IPS-20b (cell line): Measurements from ENCODE around the gene TIGD3.
"Not testable (repeated sequence)": the region's sequence is repeated elsewhere in the genome, so short reads cannot be mapped to it uniquely, and the experiment has no call there.

Source experiments
- H3K27ac ChIP-seq: one replicate; pipeline ENCODE4 v1.5.1; 2013; ENCODE audit warnings: low read length
- H3K27me3 ChIP-seq: 2 replicates; pipeline ENCODE4 v1.6.1; 2013; ENCODE audit warnings: mild to moderate bottlenecking, low read length, inconsistent platforms; ENCODE audit not compliant: insufficient read depth
- H3K36me3 ChIP-seq: 2 replicates; pipeline ENCODE4 v1.6.1; 2013; ENCODE audit warnings: low read depth, mild to moderate bottlenecking, inconsistent platforms, low read length, moderate library complexity; ENCODE audit not compliant: insufficient read depth
- H3K4me1 ChIP-seq: 2 replicates; pipeline ENCODE4 v1.6.1; 2013; ENCODE audit warnings: mild to moderate bottlenecking, control low read depth, inconsistent platforms, low read length, moderate library complexity; ENCODE audit not compliant: insufficient read depth
- H3K4me3 ChIP-seq: 2 replicates; pipeline ENCODE4 v1.5.1; 2013; ENCODE audit warnings: mild to moderate bottlenecking, low read length, inconsistent platforms
- H3K9ac ChIP-seq: 2 replicates; pipeline ENCODE4 v1.6.1; 2013; ENCODE audit warnings: low read depth, mild to moderate bottlenecking, inconsistent platforms, low read length, moderate library complexity
- H3K9me3 ChIP-seq: 2 replicates; pipeline ENCODE4 v1.6.1; 2013; ENCODE audit warnings: mild to moderate bottlenecking, low read depth, low read length, inconsistent platforms; ENCODE audit not compliant: insufficient read depth

TIGD3 gene

GRCh38 chr11:65330544-65330943 lies 24.0 kb upstream of the TIGD3 start:
- no peaks in the 10 kb centered on the region for H3K36me3 ChIP-seq
- no peak overlapping the region for H3K9ac ChIP-seq
- peaks cover 8% of the 10 kb centered on the region for H3K4me1 ChIP-seq
- H3K4me3 ChIP-seq, result no peak overlapping the region
- H3K27me3 ChIP-seq, result peaks cover 6% of the 10 kb centered on the region
- H3K9me3 ChIP-seq, result no peaks in the 10 kb centered on the region
- no peak overlapping the region for H3K27ac ChIP-seq

GRCh38 chr11:65332591-65332990 lies 22.0 kb upstream of the TIGD3 start:
- not testable (repeated sequence) for H3K36me3 ChIP-seq, H3K27ac ChIP-seq, H3K4me3 ChIP-seq, H3K4me1 ChIP-seq, H3K9ac ChIP-seq, H3K9me3 ChIP-seq, H3K27me3 ChIP-seq

DNA sequence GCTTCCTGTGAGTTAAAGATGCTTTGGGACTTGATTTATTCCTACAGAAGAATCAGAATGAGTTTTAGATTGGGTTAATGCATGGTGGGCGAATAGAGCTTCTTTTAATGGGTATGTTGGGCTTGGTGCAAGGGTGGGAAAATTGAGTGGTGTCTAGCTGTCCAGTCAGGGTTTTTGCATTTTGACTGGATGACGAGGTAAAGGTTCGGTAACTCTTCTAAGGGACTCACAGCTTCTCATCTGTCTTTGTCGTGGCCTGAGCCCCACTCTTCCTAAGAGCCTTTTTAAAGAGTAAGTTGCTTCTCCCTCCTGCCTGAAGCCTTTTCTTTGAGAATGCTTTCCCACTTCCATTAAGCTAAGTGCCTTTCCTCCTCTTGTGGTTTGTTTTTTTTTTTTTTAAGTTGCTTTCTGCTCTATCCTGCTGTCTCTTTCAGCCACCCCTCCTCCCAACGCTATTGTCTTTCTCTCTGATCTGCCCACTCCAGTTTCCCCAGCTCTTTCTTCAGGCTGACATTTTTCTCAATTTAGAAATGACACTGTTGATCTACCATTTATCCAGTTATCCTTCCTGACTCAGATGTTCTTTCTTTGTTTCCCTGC lies 19.8 kb upstream of the TIGD3 start:
- no peaks in the 10 kb centered on the region for H3K27me3 ChIP-seq
- H3K4me3 ChIP-seq, result peak overlapping the region; percentile 89
- H3K36me3 ChIP-seq, result peaks cover 15% of the 10 kb centered on the region
- no peaks in the 10 kb centered on the region for H3K9me3 ChIP-seq
- H3K9ac ChIP-seq, result peak overlapping the region; percentile 96
- no peak overlapping the region for H3K27ac ChIP-seq
- peaks cover 8% of the 10 kb centered on the region for H3K4me1 ChIP-seq

DNA sequence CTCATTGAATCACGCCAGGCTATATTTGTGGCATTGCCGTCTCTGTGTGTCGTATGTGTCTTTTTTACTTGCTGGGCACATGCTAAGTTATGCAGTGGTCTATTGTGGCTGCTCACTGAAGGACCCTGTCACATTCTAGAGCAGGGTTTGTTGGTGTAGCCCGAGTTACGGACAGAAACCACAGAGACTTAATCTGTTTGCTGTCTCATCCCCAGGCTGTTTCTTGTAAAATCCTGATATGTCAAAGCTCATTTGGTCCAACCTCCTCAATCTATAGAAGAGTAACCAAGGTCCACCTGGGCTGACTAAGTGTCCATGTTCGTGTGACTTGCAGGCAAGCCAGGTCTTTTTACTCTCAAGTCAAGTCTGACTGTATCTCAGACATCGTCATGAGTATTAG lies 15.9 kb upstream of the TIGD3 start:
- Histone ChIP-seq H3K27me3 (no peaks in the 10 kb centered on the region), H3K4me1 (peaks cover 8% of the 10 kb centered on the region), H3K36me3 (peaks cover 54% of the 10 kb centered on the region), H3K9me3 (no peaks in the 10 kb centered on the region), H3K4me3 (no peak overlapping the region), H3K9ac (no peak overlapping the region), H3K27ac (no peak overlapping the region)

DNA sequence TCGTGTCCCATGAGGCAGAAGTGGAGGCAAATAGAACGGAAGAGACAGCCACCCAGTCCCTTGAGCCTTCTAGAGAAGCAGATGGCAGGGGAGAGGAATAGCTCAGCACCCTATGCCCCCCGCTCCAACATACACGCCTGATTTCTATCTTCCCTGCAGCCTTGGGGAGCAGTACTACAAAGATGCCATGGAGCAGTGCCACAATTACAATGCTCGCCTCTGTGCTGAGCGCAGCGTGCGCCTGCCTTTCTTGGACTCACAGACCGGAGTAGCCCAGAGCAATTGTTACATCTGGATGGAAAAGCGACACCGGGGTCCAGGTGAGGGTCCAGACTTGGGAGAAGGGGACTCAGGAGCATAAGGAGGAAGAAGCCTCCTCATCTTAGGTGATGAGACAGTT lies 14.3 kb upstream of the TIGD3 start:
- Histone ChIP-seq H3K4me3 (no peak overlapping the region), H3K36me3 (peaks cover 69% of the 10 kb centered on the region), H3K4me1 (peaks cover under 1% of the 10 kb centered on the region; the same call in 1 of the 2 replicates), H3K27me3 (no peaks in the 10 kb centered on the region), H3K9me3 (no peaks in the 10 kb centered on the region), H3K9ac (no peak overlapping the region), H3K27ac (no peak overlapping the region)

- H3K27ac ChIP-seq, result no peak overlapping the region
- H3K4me3 ChIP-seq, result no peak overlapping the region
- H3K9ac ChIP-seq, result no peak overlapping the region
- no peaks in the 10 kb centered on the region for H3K27me3 ChIP-seq
- no peaks in the 10 kb centered on the region for H3K4me1 ChIP-seq
- H3K36me3 ChIP-seq, result peaks cover 86% of the 10 kb centered on the region
- no peaks in the 10 kb centered on the region for H3K9me3 ChIP-seq
These were observed 12.7 kb upstream of the TIGD3 start for GRCh38 chr11:65341856-65342255.

DNA sequence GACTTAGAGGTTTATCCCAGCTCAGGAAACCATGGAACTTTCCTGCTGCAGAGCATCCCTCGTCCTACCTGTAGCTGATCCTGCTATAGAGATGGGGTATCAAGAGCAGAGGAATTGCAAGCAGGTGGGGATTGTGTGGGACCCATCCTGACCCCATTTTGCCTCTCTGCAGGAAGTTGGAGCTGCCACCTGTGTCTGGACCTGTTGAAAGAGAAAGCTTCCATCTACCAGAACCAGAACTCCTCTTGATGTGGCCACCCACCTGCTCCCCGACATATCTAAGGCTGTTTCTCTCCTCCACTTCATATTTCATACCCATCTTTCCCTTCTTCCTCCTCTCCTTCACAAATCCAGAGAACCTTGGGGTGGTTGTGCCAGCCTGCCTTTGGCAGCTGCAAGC lies 3.0 kb upstream of the TIGD3 start:
- Histone ChIP-seq H3K4me3 (no peak overlapping the region), H3K27me3 (peaks cover 16% of the 10 kb centered on the region), H3K36me3 (peaks cover 61% of the 10 kb centered on the region), H3K9ac (no peak overlapping the region), H3K9me3 (no peaks in the 10 kb centered on the region), H3K27ac (no peak overlapping the region), H3K4me1 (no peaks in the 10 kb centered on the region)

DNA sequence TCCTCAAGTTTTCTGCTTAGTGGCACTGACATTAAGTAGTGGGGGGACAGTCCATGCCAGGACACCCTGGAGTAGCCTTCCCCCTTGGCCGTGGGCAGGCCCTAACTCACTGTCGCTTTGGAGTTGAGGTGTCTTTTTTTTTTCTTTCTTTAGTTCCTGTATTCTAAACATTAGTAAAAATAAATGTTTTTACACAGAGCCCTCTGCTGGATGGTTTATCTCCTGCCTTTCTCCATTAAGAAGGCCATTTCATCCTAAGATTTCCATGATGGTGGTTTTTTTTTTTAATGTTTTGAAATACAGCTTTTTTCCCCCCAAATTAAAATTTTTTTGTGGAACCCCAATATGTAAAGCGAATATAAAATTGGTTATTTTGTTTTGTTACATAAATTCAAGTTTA lies 1.8 kb upstream of the TIGD3 start:
- Histone ChIP-seq H3K9ac (no peak overlapping the region), H3K4me1 (no peaks in the 10 kb centered on the region), H3K27me3 (peaks cover 29% of the 10 kb centered on the region), H3K27ac (no peak overlapping the region), H3K36me3 (peaks cover 56% of the 10 kb centered on the region), H3K4me3 (no peak overlapping the region), H3K9me3 (no peaks in the 10 kb centered on the region)

- Histone ChIP-seq H3K4me1 (no peaks in the 10 kb centered on the region), H3K36me3 (peaks cover 50% of the 10 kb centered on the region), H3K27me3 (peaks cover 33% of the 10 kb centered on the region), H3K9ac (no peak overlapping the region), H3K27ac (no peak overlapping the region), H3K9me3 (no peaks in the 10 kb centered on the region), H3K4me3 (no peak overlapping the region; the same call in 1 of the 2 replicates)
These were observed 1.2 kb upstream of the TIGD3 start for GRCh38 chr11:65353376-65353775.

DNA sequence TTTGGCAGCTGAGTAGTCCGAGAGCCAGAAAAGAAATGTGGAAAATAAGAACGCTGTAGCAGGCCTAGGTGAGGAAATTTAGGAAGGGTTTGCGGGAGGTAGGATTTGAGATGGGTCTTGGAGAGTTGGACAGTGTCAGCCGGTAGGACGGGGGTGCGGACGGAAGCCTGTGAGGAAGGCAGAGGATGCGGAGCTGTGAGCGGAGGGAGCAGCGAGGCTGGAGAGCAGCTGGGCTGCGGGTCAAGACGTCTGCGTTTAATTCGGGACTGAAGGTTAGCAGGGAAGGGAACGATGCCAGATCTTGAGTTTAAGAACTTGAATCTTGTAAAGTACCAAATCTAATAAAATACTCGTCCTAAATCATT lies 669 bp upstream of the TIGD3 start:
- H3K27ac ChIP-seq, result no peak overlapping the region
- peak overlapping the region; percentile 78 for H3K4me3 ChIP-seq
- no peaks in the 10 kb centered on the region for H3K4me1 ChIP-seq
- no peaks in the 10 kb centered on the region for H3K9me3 ChIP-seq
- peak overlapping the region; percentile 49; the same call in 1 of the 2 replicates for H3K9ac ChIP-seq
- peaks cover 33% of the 10 kb centered on the region for H3K27me3 ChIP-seq
- H3K36me3 ChIP-seq, result peaks cover 45% of the 10 kb centered on the region

- H3K27ac ChIP-seq, result no peak overlapping the region
- peaks cover 32% of the 10 kb centered on the region for H3K36me3 ChIP-seq
- peaks cover 33% of the 10 kb centered on the region for H3K27me3 ChIP-seq
- no peak overlapping the region; the same call in 1 of the 2 replicates for H3K9ac ChIP-seq
- H3K4me3 ChIP-seq, result peak overlapping the region; percentile 78
- H3K4me1 ChIP-seq, result no peaks in the 10 kb centered on the region
- no peaks in the 10 kb centered on the region for H3K9me3 ChIP-seq
These were observed 643 bp downstream of the TIGD3 start for GRCh38 chr11:65355013-65355775.

- Histone ChIP-seq H3K36me3 (peaks cover 25% of the 10 kb centered on the region), H3K27ac (no peak overlapping the region), H3K9me3 (no peaks in the 10 kb centered on the region), H3K9ac (no peak overlapping the region), H3K27me3 (peaks cover 33% of the 10 kb centered on the region), H3K4me1 (no peaks in the 10 kb centered on the region), H3K4me3 (peak overlapping the region; percentile 78)
These were observed 1.3 kb downstream of the TIGD3 start for GRCh38 chr11:65355776-65356393.
